Measurements from ENCODE around the gene ROBO1.

ROBO1 gene

DNA sequence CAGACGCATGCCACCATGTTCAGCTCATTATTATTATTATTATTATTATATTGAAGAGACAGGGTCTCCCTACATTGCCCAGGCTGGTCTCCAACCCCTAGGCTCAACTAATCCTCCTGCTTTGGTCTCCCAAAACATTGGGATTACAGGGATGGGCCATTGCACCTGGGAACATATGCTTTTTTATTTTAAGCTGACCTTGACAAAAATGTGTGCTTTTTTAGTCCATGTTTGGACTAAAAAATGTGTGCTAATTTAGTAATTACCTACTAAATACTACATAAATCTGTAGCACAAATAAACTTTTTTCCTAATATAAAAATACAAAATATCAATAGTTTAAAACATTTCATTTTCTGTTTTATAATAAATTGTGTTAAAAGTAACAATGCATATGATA lies 693.2 kb downstream of the ROBO1 start:
- no peaks in the 10 kb centered on the region for H3K36me3 Mint-ChIP-seq
- H3K9me3 Mint-ChIP-seq = peaks cover 4% of the 10 kb centered on the region
- no peak overlapping the region for H3K27ac Mint-ChIP-seq
- no peak overlapping the region for H3K4me3 Mint-ChIP-seq
- no peaks in the 10 kb centered on the region for H3K4me1 Mint-ChIP-seq
- no peaks in the 10 kb centered on the region for H3K27me3 Mint-ChIP-seq

DNA sequence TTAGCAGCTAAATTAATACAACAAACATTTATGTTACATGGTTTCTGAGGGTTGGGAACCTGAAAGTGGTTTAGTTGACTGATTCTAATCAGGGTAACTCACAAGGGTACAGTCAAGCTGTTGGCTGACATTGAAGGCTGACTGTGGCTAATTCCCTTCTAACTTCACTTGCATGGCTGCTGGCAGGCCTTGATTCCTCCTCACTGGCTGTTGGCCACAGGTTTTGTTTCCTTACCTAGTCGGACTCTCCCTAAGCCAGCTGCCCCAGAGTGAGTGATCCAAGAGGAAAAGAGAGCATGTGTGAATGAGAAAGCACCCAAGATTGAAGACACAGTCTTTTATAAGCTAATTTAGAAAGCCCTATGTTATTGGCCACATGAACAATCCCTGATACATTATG lies 700.1 kb downstream of the ROBO1 start:
- no peak overlapping the region for H3K27ac Mint-ChIP-seq
- no peaks in the 10 kb centered on the region for H3K36me3 Mint-ChIP-seq
- no peaks in the 10 kb centered on the region for H3K9me3 Mint-ChIP-seq
- no peaks in the 10 kb centered on the region for H3K4me1 Mint-ChIP-seq
- H3K27me3 Mint-ChIP-seq = no peaks in the 10 kb centered on the region
- H3K4me3 Mint-ChIP-seq = no peak overlapping the region

DNA sequence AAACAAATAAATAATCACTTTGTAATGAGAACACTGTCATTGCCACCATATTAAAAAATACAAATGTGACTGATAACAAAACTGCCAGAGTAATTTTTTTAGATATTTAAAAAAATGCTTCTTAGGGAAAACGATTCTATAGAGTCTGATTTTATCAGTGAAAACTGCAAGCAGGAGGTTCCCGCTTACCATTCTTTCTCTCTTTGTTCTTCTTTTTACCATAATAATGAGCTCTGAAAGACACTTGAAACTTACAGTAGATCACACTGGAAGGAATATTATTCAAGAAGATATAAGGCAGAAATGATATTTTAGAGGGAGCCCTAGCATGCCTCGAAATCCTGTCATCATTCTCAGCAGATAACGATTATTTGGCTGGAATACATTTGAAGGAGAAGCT lies 701.3 kb downstream of the ROBO1 start:
- Mint-ChIP-seq H3K27ac (no peak overlapping the region), H3K9me3 (no peaks in the 10 kb centered on the region), H3K4me3 (no peak overlapping the region), H3K4me1 (no peaks in the 10 kb centered on the region), H3K27me3 (no peaks in the 10 kb centered on the region), H3K36me3 (no peaks in the 10 kb centered on the region)

- Mint-ChIP-seq H3K9me3 (no peaks in the 10 kb centered on the region), H3K4me3 (no peak overlapping the region)
Observed at GRCh38 chr3:79063624-79064023, 704.2 kb downstream of the ROBO1 start.

GRCh38 chr3:79057756-79058155 lies 710.0 kb downstream of the ROBO1 start:
- peaks cover 6% of the 10 kb centered on the region for H3K9me3 Mint-ChIP-seq
- no peak overlapping the region for H3K4me3 Mint-ChIP-seq
- H3K36me3 Mint-ChIP-seq = no peaks in the 10 kb centered on the region
- H3K4me1 Mint-ChIP-seq = no peaks in the 10 kb centered on the region
- H3K27ac Mint-ChIP-seq = no peak overlapping the region
- H3K27me3 Mint-ChIP-seq = no peaks in the 10 kb centered on the region

More at GRCh38 chr3:79063624-79064023, 704.2 kb downstream of the ROBO1 start:
- Mint-ChIP-seq H3K36me3 (no peaks in the 10 kb centered on the region), H3K27ac (no peak overlapping the region), H3K4me1 (no peaks in the 10 kb centered on the region), H3K27me3 (no peaks in the 10 kb centered on the region)

- no peaks in the 10 kb centered on the region for H3K36me3 Mint-ChIP-seq
- no peaks in the 10 kb centered on the region for H3K4me1 Mint-ChIP-seq
- H3K27ac Mint-ChIP-seq = no peak overlapping the region
- H3K9me3 Mint-ChIP-seq = peaks cover 6% of the 10 kb centered on the region
- H3K4me3 Mint-ChIP-seq = no peak overlapping the region
- H3K27me3 Mint-ChIP-seq = no peaks in the 10 kb centered on the region
Observed at GRCh38 chr3:79056498-79056897, 711.3 kb downstream of the ROBO1 start.

GRCh38 chr3:79052054-79052681 lies 715.6 kb downstream of the ROBO1 start:
- H3K27ac Mint-ChIP-seq = no peak overlapping the region

DNA sequence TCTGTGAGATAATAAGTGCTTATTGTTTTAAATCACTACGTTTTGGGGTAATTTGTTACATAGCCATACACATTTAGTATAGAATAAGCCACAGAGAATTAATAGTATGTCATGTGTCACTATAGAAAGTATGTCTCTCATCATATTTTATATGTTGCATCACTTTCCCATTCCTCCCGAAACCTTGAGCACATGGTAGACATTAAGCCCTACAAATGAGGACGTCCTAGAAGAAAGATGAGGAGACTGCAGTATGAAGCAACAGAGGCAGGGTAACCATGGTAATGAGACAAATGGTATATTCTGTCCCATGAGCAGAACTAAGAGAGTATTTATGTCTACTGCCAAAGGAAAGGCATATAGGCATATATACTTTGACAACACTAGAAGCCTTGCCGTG lies 720.2 kb downstream of the ROBO1 start:
- H3K4me3 Mint-ChIP-seq = no peak overlapping the region
- H3K4me1 Mint-ChIP-seq = no peaks in the 10 kb centered on the region
- peaks cover 10% of the 10 kb centered on the region for H3K9me3 Mint-ChIP-seq
- H3K36me3 Mint-ChIP-seq = no peaks in the 10 kb centered on the region
- no peaks in the 10 kb centered on the region for H3K27me3 Mint-ChIP-seq
- H3K27ac Mint-ChIP-seq = no peak overlapping the region

More at GRCh38 chr3:79052054-79052681, 715.6 kb downstream of the ROBO1 start:
- no peaks in the 10 kb centered on the region for H3K27me3 Mint-ChIP-seq
- H3K36me3 Mint-ChIP-seq = no peaks in the 10 kb centered on the region
- H3K9me3 Mint-ChIP-seq = peaks cover 16% of the 10 kb centered on the region
- no peaks in the 10 kb centered on the region for H3K4me1 Mint-ChIP-seq
- no peak overlapping the region for H3K4me3 Mint-ChIP-seq

- no peaks in the 10 kb centered on the region for H3K36me3 Mint-ChIP-seq
- H3K4me1 Mint-ChIP-seq = no peaks in the 10 kb centered on the region
- H3K9me3 Mint-ChIP-seq = peaks cover 14% of the 10 kb centered on the region
- no peaks in the 10 kb centered on the region for H3K27me3 Mint-ChIP-seq
- H3K27ac Mint-ChIP-seq = no peak overlapping the region
- H3K4me3 Mint-ChIP-seq = no peak overlapping the region
Observed at GRCh38 chr3:79041621-79042020, 726.2 kb downstream of the ROBO1 start.

- H3K36me3 Mint-ChIP-seq = no peaks in the 10 kb centered on the region
Observed at GRCh38 chr3:79040701-79041100, 727.1 kb downstream of the ROBO1 start.

DNA sequence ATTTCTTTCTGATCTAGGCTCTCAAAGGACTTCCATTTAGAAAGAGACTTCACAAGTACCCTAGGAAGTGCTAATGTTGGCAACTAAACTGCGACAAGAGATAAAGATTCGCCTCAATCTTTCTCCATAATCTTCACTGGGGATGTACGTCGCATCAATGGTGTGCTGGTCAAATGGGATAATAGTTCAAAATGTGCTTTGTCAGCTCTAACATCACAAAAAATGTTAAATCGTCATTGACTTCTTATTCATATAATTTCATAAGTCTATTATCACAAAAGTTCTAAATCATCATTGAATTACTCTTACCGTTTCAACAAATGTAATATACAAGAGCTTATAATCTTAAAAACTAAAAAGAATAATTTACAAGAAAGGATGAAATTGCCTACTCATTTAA lies 727.7 kb downstream of the ROBO1 start:
- H3K9me3 Mint-ChIP-seq = peaks cover 14% of the 10 kb centered on the region
- no peaks in the 10 kb centered on the region for H3K4me1 Mint-ChIP-seq
- no peaks in the 10 kb centered on the region for H3K27me3 Mint-ChIP-seq
- H3K36me3 Mint-ChIP-seq = no peaks in the 10 kb centered on the region
- H3K27ac Mint-ChIP-seq = no peak overlapping the region
- H3K4me3 Mint-ChIP-seq = no peak overlapping the region

More at GRCh38 chr3:79040701-79041100, 727.1 kb downstream of the ROBO1 start:
- no peak overlapping the region for H3K4me3 Mint-ChIP-seq
- H3K27ac Mint-ChIP-seq = no peak overlapping the region
- H3K27me3 Mint-ChIP-seq = no peaks in the 10 kb centered on the region
- H3K4me1 Mint-ChIP-seq = no peaks in the 10 kb centered on the region
- peaks cover 14% of the 10 kb centered on the region for H3K9me3 Mint-ChIP-seq

DNA sequence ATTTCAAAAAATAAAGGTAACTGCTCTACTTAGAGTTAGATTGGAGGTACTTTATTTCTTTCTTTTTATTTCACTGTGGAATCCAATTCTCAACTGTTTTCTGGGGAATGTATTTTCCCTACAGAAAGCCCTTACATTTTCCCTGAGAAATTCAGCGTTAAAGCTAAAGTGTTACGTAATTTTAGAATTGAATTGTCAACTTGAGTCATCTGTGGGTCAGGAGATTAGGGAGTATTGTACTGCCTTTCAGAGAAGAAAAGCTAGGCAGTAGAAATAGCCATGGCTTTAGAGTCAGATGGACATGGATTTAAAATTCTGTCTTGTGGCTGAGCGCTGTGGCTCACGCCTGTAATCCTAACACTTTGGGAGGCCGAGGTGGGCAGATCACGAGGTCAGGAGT lies 728.6 kb downstream of the ROBO1 start:
- H3K36me3 Mint-ChIP-seq = no peaks in the 10 kb centered on the region
- no peaks in the 10 kb centered on the region for H3K27me3 Mint-ChIP-seq
- peaks cover 14% of the 10 kb centered on the region for H3K9me3 Mint-ChIP-seq
- H3K4me3 Mint-ChIP-seq = no peak overlapping the region
- H3K27ac Mint-ChIP-seq = no peak overlapping the region
- no peaks in the 10 kb centered on the region for H3K4me1 Mint-ChIP-seq

GRCh38 chr3:79038636-79039035 lies 729.2 kb downstream of the ROBO1 start:
- Mint-ChIP-seq H3K4me3 (no peak overlapping the region), H3K36me3 (no peaks in the 10 kb centered on the region), H3K27ac (no peak overlapping the region), H3K9me3 (peaks cover 14% of the 10 kb centered on the region), H3K27me3 (no peaks in the 10 kb centered on the region), H3K4me1 (no peaks in the 10 kb centered on the region)

- Mint-ChIP-seq H3K27me3 (no peaks in the 10 kb centered on the region), H3K4me1 (no peaks in the 10 kb centered on the region), H3K9me3 (peaks cover 14% of the 10 kb centered on the region), H3K27ac (no peak overlapping the region), H3K36me3 (no peaks in the 10 kb centered on the region), H3K4me3 (no peak overlapping the region)
Observed at GRCh38 chr3:79038057-79038456, 729.7 kb downstream of the ROBO1 start.

DNA sequence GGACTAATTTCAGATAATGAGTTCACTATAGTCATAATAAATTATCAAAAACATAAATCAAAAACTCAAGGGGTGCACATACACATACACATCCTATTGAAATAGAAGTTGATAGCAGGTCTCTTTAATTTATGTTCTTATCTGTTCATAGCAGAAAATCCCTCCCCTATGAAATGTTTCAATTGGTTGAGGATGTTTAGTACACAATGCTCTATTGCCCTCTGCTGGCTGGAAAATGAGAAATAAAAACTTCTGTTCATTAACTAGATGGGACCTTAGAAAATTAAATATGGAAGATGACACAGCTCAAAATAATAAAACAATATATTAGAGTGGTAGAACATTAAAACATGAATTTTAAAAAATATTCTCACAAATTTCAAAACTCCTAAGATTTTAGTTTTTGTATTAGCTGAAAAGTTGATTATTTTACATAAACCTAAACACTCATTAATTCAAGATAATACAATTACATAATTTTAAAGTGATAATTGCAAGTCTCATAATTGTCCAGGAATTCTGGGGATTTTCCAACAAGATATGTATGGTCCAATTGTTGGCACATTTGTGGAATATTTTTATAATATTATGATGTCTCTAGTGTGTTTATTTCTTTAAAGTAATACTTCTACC lies 735.0 kb downstream of the ROBO1 start:
- peaks cover 5% of the 10 kb centered on the region for H3K9me3 Mint-ChIP-seq
- H3K36me3 Mint-ChIP-seq = no peaks in the 10 kb centered on the region
- H3K4me3 Mint-ChIP-seq = no peak overlapping the region
- H3K27ac Mint-ChIP-seq = no peak overlapping the region
- no peaks in the 10 kb centered on the region for H3K27me3 Mint-ChIP-seq
- H3K4me1 Mint-ChIP-seq = no peaks in the 10 kb centered on the region

- no peak overlapping the region for H3K4me3 Mint-ChIP-seq
- H3K27me3 Mint-ChIP-seq = no peaks in the 10 kb centered on the region
- no peaks in the 10 kb centered on the region for H3K9me3 Mint-ChIP-seq
- H3K36me3 Mint-ChIP-seq = no peaks in the 10 kb centered on the region
- no peak overlapping the region for H3K27ac Mint-ChIP-seq
- no peaks in the 10 kb centered on the region for H3K4me1 Mint-ChIP-seq
Observed at GRCh38 chr3:79030157-79030556, 737.6 kb downstream of the ROBO1 start.

- H3K4me1 Mint-ChIP-seq = no peaks in the 10 kb centered on the region
- H3K27me3 Mint-ChIP-seq = no peaks in the 10 kb centered on the region
- H3K4me3 Mint-ChIP-seq = no peak overlapping the region
- no peak overlapping the region for H3K27ac Mint-ChIP-seq
- H3K36me3 Mint-ChIP-seq = no peaks in the 10 kb centered on the region
- H3K9me3 Mint-ChIP-seq = no peaks in the 10 kb centered on the region
Observed at GRCh38 chr3:79028916-79029315, 738.9 kb downstream of the ROBO1 start.

Data from activated naive CD4-positive, alpha-beta T cell treated with anti-CD3 and anti-CD28 coated beads, Interleukin-2, amount 50 U/mL, for 24 hours (primary cell).